T-helper 9 cell (primary cell): ENCODE measurements around the gene SNRPD3.
A peak's percentile ranks its signal among the peaks of the same experiment; 100 is the strongest.
"Not testable (repeated sequence)": the region's sequence is repeated elsewhere in the genome, so short reads cannot be mapped to it uniquely, and the experiment has no call there.

Experiments
- DNase-seq: peaks from one replicate; pipeline ENCODE4 v3.0.0-alpha.2; 2020

The SNRPD3 gene

GRCh38 chr22:24592851-24593558 is 37.2 kb downstream of the SNRPD3 start, which contains the start of gene LRRC75B:
TSS of gene LRRC75B (minus strand) at chr22:24593073. CDS start at chr22:24593039, 34 bp downstream.
- DNase-seq = no peak

GRCh38 chr22:24593559-24593835 is 37.7 kb downstream of the SNRPD3 start:
- DNase-seq = not testable (repeated sequence)

GRCh38 chr22:24593836-24594568 is 38.2 kb downstream of the SNRPD3 start:
- no peak for DNase-seq

- DNase-seq = no peak
These were observed 38.8 kb downstream of the SNRPD3 start for GRCh38 chr22:24594569-24595120.

GRCh38 chr22:24595228-24595627 is 39.4 kb downstream of the SNRPD3 start:
- no peak for DNase-seq

GRCh38 chr22:24595863-24596262 is 40.1 kb downstream of the SNRPD3 start:
- no peak for DNase-seq

GRCh38 chr22:24597076-24597475 is 41.3 kb downstream of the SNRPD3 start:
- not testable (repeated sequence) for DNase-seq

- DNase-seq = no peak
These were observed 43.7 kb downstream of the SNRPD3 start for GRCh38 chr22:24599514-24599913.

- DNase-seq = not testable (repeated sequence)
These were observed 44.3 kb downstream of the SNRPD3 start for GRCh38 chr22:24599958-24600715.

GRCh38 chr22:24601217-24602104 is 45.7 kb downstream of the SNRPD3 start:
- DNase-seq = no peak

GRCh38 chr22:24602105-24602749 is 46.4 kb downstream of the SNRPD3 start:
- not testable (repeated sequence) for DNase-seq

GRCh38 chr22:24602847-24603769 is 47.3 kb downstream of the SNRPD3 start, which contains the start of gene GGT1:
TSS of gene GGT1 (plus strand) at chr22:24603193. CDS start at chr22:24611082, 7,889 bp downstream.
- not testable (repeated sequence) for DNase-seq

GRCh38 chr22:24603770-24604629 is 48.2 kb downstream of the SNRPD3 start:
- not testable (repeated sequence) for DNase-seq

GRCh38 chr22:24606340-24606739 is 50.5 kb downstream of the SNRPD3 start:
- not testable (repeated sequence) for DNase-seq

- peak; percentile 28 for DNase-seq
These were observed 51.7 kb downstream of the SNRPD3 start for GRCh38 chr22:24607429-24607983.

- DNase-seq = not testable (repeated sequence)
These were observed 52.5 kb downstream of the SNRPD3 start for GRCh38 chr22:24608327-24608726.

GRCh38 chr22:24609888-24610287 is 54.1 kb downstream of the SNRPD3 start:
- DNase-seq = not testable (repeated sequence)

- DNase-seq = not testable (repeated sequence)
These were observed 59.0 kb downstream of the SNRPD3 start for GRCh38 chr22:24614794-24615193.

- not testable (repeated sequence) for DNase-seq
These were observed 65.4 kb downstream of the SNRPD3 start for GRCh38 chr22:24621244-24621643.
